Uterus (tissue), 2 donors: ENCODE data around the gene ZNF148.

Source experiments
- POLR2A ChIP-seq, 2 donors: fragments of 450-650 bp; IDR thresholded peaks; one replicate each; pipeline ENCODE4 v1.6.1; 2016; ENCODE audit warnings: antibody characterized with exemption in 2 of 2, mild to moderate bottlenecking in 1 of 2, moderate library complexity in 1 of 2
- TF ChIP-seq, protein P1 (sequence below), 4 experiments: fragments of 200-600 bp in 2 of 4; fragments of 450-650 bp in 2 of 4; sonication (generic) in 2 of 4; IDR thresholded peaks; one replicate each; pipeline ENCODE4 v1.5.1; 2016 to 2019; ENCODE audit warnings: antibody characterized with exemption in 4 of 4, mild to moderate bottlenecking in 2 of 4, moderate library complexity in 1 of 4

- TF ChIP-seq, protein P1, sequence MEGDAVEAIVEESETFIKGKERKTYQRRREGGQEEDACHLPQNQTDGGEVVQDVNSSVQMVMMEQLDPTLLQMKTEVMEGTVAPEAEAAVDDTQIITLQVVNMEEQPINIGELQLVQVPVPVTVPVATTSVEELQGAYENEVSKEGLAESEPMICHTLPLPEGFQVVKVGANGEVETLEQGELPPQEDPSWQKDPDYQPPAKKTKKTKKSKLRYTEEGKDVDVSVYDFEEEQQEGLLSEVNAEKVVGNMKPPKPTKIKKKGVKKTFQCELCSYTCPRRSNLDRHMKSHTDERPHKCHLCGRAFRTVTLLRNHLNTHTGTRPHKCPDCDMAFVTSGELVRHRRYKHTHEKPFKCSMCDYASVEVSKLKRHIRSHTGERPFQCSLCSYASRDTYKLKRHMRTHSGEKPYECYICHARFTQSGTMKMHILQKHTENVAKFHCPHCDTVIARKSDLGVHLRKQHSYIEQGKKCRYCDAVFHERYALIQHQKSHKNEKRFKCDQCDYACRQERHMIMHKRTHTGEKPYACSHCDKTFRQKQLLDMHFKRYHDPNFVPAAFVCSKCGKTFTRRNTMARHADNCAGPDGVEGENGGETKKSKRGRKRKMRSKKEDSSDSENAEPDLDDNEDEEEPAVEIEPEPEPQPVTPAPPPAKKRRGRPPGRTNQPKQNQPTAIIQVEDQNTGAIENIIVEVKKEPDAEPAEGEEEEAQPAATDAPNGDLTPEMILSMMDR (IDR thresholded peaks at IDR 0.05), result no peak
- no peak for TF ChIP-seq POLR2A (IDR thresholded peaks at IDR 0.05)
Observed at GRCh38 chr3:125324341-125324740, 50.8 kb downstream of the ZNF148 start.
